Breast epithelium (tissue), 4 donors: ENCODE results near the gene SDCCAG8. TPM values are rescaled to one million over a fixed set of nuclear protein-coding genes. Genes with fewer than 3 reads are reported as not detected.

Experiments used
- DNase-seq, 2 donors: peaks; one replicate each; pipeline ENCODE4 v3.0.0-alpha.2; 2019; ENCODE audit warnings: low spot score in 2 of 2
- H3K27ac ChIP-seq, 2 donors: fragments of 200-600 bp; sonication (generic) in 1 of 2; one replicate each; pipeline ENCODE4 v1.5.1; 2016 to 2019; ENCODE audit warnings: mild to moderate bottlenecking in 1 of 2
- H3K27me3 ChIP-seq, 2 donors: fragments of 200-600 bp; sonication (generic) in 1 of 2; one replicate each; pipeline versions ENCODE4 v1.5.1 to v1.6.0; 2017 to 2019; ENCODE audit warnings: control low read depth in 1 of 2, mild to moderate bottlenecking in 1 of 2
- H3K36me3 ChIP-seq: fragments of 200-600 bp; one replicate; pipeline ENCODE4 v1.5.1; 2019
- H3K4me1 ChIP-seq, 2 donors: fragments of 200-600 bp; sonication (generic); one replicate each; pipeline ENCODE4 v1.5.1; 2016 to 2019; ENCODE audit warnings: control low read depth in 1 of 2
- H3K4me3 ChIP-seq, 3 donors: fragments of 200-600 bp; sonication (generic); 1 replicate in 2 of 3; 2 replicates in 1 of 3; pipeline ENCODE4 v1.5.1; 2016 to 2019; ENCODE audit warnings: mild to moderate bottlenecking in 3 of 3, moderate library complexity in 2 of 3
- H3K9me3 ChIP-seq, 2 donors: fragments of 200-600 bp; sonication (generic) in 1 of 2; one replicate each; pipeline ENCODE4 v1.5.1; 2016 to 2019; ENCODE audit warnings: control low read depth in 1 of 2
- POLR2A ChIP-seq: fragments of 450-650 bp; IDR thresholded peaks from one replicate; pipeline ENCODE4 v1.6.1; 2016; ENCODE audit warnings: antibody characterized with exemption, mild to moderate bottlenecking, moderate library complexity
- POLR2AphosphoS5 ChIP-seq, 3 donors: sonication (generic); formaldehyde crosslinking; IDR thresholded peaks; one replicate each; pipeline ENCODE4 v1.6.1; 2017; ENCODE audit warnings: antibody characterized with exemption in 3 of 3
- intact Hi-C: fragments of 100-400 bp; cut with DNase I; formaldehyde crosslinking; loops from one replicate; pipeline ENCODE4 v1.15.1; 2023; ENCODE audit warnings: low total_unique reads
- total RNA-seq, 3 donors: library from RNA; depleted of rRNA; stranded (reverse); fragments of >200 nt; gene quantifications; one replicate each; pipeline ENCODE4 v1.1.0, GENCODE V29; 2016
- TF ChIP-seq, protein P1 (sequence below), 3 donors: fragments of 450-650 bp; IDR thresholded peaks; one replicate each; pipeline ENCODE4 v1.5.1; 2016 to 2017; ENCODE audit warnings: antibody characterized with exemption in 3 of 3, mild to moderate bottlenecking in 3 of 3, moderate library complexity in 3 of 3

Gene SDCCAG8
- total RNA-seq, 3 donors from 2014 or later: 48.6 to 73.0 (median 62.3) TPM

GRCh38 chr1:243374412-243374811 lies 118.6 kb downstream of the SDCCAG8 start:
- H3K4me1 ChIP-seq: no peaks in the 10 kb centered on the region

DNA sequence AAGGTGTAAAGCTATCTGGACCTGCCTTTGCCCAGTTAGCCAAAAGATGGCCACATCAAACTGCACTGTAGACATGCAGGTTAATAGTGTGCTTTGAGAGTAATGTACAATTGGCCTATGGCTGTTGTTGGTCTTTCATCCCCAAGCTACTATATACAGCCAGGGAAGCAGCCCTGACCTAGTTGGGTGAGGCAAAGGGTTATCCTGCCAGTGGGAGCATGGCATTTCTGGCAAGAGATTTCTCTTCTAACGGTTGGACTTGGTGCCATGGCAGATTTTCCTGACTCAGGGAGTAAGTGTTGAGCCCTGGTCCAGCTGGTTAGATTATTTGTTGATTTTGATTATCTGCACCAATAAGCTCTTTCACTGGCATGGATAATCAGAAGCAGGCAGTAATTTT lies 119.8 kb downstream of the SDCCAG8 start:
- Histone ChIP-seq H3K4me1 (no peaks in the 10 kb centered on the region), H3K27me3 (no peaks in the 10 kb centered on the region), H3K9me3 (no peaks in the 10 kb centered on the region), H3K27ac (no peak overlapping the region), H3K36me3 (no peaks in the 10 kb centered on the region), H3K4me3 (no peak overlapping the region)
- no peak for TF ChIP-seq POLR2AphosphoS5 (IDR thresholded peaks at IDR 0.05)
- TF ChIP-seq, protein P1, sequence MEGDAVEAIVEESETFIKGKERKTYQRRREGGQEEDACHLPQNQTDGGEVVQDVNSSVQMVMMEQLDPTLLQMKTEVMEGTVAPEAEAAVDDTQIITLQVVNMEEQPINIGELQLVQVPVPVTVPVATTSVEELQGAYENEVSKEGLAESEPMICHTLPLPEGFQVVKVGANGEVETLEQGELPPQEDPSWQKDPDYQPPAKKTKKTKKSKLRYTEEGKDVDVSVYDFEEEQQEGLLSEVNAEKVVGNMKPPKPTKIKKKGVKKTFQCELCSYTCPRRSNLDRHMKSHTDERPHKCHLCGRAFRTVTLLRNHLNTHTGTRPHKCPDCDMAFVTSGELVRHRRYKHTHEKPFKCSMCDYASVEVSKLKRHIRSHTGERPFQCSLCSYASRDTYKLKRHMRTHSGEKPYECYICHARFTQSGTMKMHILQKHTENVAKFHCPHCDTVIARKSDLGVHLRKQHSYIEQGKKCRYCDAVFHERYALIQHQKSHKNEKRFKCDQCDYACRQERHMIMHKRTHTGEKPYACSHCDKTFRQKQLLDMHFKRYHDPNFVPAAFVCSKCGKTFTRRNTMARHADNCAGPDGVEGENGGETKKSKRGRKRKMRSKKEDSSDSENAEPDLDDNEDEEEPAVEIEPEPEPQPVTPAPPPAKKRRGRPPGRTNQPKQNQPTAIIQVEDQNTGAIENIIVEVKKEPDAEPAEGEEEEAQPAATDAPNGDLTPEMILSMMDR (IDR thresholded peaks at IDR 0.05): no peak
- TF ChIP-seq POLR2A: no peak
- intact Hi-C loops: no loop called here
- DNase-seq: no peak

More at GRCh38 chr1:243374412-243374811, 118.6 kb downstream of the SDCCAG8 start:
- no peak for DNase-seq
- Histone ChIP-seq H3K36me3 (no peaks in the 10 kb centered on the region), H3K4me3 (no peak overlapping the region), H3K9me3 (no peaks in the 10 kb centered on the region), H3K27me3 (no peaks in the 10 kb centered on the region), H3K27ac (no peak overlapping the region)
- TF ChIP-seq POLR2AphosphoS5 (IDR thresholded peaks at IDR 0.05) (no peak), POLR2A (no peak)
- TF ChIP-seq, protein P1 (IDR thresholded peaks at IDR 0.05): no peak
- intact Hi-C loops: no loop called here

DNA sequence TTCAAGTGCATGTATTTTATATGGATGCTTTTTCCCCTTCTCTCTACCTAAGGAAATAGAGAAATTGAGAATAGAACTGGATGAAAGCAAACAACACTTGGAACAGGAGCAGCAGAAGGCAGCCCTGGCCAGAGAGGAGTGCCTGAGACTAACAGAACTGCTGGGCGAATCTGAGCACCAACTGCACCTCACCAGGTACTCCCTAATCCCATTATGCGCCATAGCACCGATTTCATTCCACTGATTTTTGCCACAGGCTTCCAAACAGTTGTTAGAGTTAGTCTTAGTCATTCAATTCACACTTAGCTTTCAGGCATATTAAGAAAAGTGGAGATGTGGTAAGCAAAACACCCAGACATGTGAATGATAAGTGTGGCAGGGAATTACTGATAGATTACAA lies 122.8 kb downstream of the SDCCAG8 start:
- H3K4me1 ChIP-seq: no peaks in the 10 kb centered on the region
- TF ChIP-seq, protein P1 (IDR thresholded peaks at IDR 0.05): no peak
- TF ChIP-seq POLR2AphosphoS5 (IDR thresholded peaks at IDR 0.05): no peak
- no peak for TF ChIP-seq POLR2A
- no peaks in the 10 kb centered on the region for H3K36me3 ChIP-seq
- intact Hi-C loops: no loop called here
- DNase-seq: no peak
- no peak overlapping the region for H3K27ac ChIP-seq
- H3K9me3 ChIP-seq: no peaks in the 10 kb centered on the region
- no peaks in the 10 kb centered on the region for H3K27me3 ChIP-seq
- no peak overlapping the region for H3K4me3 ChIP-seq

DNA sequence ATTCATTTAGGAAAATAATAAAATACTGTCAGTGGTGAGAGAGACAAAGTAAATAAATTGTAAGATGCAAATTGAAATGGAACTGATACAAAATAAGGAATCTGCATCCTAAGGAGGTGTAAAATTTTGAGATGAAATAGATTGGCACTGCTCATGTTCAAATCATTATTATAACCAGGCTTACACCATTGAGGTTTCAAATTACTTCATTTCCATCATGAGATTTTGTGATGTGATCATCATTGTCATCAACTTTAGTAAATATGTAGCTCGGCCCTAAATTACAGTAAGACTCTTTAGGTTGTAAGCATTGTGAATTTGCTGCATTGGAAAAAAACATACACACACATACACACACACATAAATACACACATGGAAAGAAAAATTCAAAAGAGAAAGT lies 123.4 kb downstream of the SDCCAG8 start:
- no peak overlapping the region for H3K27ac ChIP-seq
- intact Hi-C loops: no loop called here
- H3K4me1 ChIP-seq: no peaks in the 10 kb centered on the region
- H3K4me3 ChIP-seq: no peak overlapping the region
- DNase-seq: no peak
- H3K27me3 ChIP-seq: no peaks in the 10 kb centered on the region
- TF ChIP-seq, protein P1 (IDR thresholded peaks at IDR 0.05): no peak
- TF ChIP-seq POLR2A: no peak
- TF ChIP-seq POLR2AphosphoS5 (IDR thresholded peaks at IDR 0.05): no peak
- H3K9me3 ChIP-seq: no peaks in the 10 kb centered on the region
- H3K36me3 ChIP-seq: no peaks in the 10 kb centered on the region

DNA sequence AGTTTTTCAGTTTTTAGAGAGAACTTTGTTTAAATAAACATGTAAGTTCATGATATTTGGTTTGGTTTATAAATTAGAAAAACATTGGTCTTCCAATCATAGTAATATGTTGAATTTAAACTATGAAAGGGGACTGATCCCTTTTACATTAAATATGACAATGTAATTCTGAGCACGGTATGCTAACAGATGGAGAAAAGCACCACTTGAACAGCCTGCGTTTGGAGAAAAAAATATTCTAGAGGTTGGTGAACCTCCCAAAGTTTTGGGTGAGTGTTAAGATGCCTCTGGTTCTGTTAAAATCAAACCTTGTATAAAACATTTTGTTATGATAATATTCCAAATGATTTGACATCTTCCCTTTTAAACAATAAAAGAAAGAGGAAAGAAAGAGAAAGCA lies 123.9 kb downstream of the SDCCAG8 start:
- TF ChIP-seq POLR2AphosphoS5 (IDR thresholded peaks at IDR 0.05): no peak
- TF ChIP-seq, protein P1 (IDR thresholded peaks at IDR 0.05): no peak
- no peak for TF ChIP-seq POLR2A
- intact Hi-C loops: no loop called here
- Histone ChIP-seq H3K36me3 (no peaks in the 10 kb centered on the region), H3K27me3 (no peaks in the 10 kb centered on the region), H3K9me3 (no peaks in the 10 kb centered on the region), H3K4me1 (no peaks in the 10 kb centered on the region), H3K4me3 (no peak overlapping the region), H3K27ac (no peak overlapping the region)
- DNase-seq: no peak
